DOHH2 (cell line): ENCODE measurements around the gene DPP10.

ENCODE experiments used
- EZH2phosphoT487 ChIP-seq: fragments of 200-600 bp; sonication (generic); IDR thresholded peaks from 2 replicates; pipeline ENCODE4 v1.6.1; 2017; ENCODE audit warnings: borderline replicate concordance, mild to moderate bottlenecking, antibody characterized with exemption, low read length, moderate library complexity, mixed read lengths
- TF ChIP-seq, protein P1 (sequence below): fragments of 200-600 bp; sonication (generic); IDR thresholded peaks from one replicate; pipeline ENCODE4 v1.5.1; 2014; ENCODE audit warnings: antibody characterized with exemption, mild to moderate bottlenecking, low read depth, low read length; ENCODE audit not compliant: poor library complexity, severe bottlenecking

DNA sequence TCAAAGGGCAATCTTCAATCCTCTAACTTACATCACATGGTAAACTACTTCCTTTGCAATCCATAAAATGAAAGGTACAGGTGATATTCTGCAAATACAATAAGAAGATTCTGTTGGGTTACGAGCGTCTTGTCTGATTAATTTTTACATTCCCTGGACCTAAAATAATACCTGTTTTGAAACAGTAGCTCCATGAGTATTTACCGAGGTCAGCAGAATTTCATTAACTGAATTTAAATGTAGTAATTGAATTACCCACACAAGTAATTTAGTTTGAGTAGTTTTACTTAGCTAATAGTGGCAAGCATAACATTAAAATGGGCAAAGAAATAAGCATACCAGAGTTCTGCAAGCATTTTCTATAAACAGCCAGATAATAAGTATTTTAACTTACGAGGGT, 652.0 kb downstream of the DPP10 start:
- TF ChIP-seq, protein P1, sequence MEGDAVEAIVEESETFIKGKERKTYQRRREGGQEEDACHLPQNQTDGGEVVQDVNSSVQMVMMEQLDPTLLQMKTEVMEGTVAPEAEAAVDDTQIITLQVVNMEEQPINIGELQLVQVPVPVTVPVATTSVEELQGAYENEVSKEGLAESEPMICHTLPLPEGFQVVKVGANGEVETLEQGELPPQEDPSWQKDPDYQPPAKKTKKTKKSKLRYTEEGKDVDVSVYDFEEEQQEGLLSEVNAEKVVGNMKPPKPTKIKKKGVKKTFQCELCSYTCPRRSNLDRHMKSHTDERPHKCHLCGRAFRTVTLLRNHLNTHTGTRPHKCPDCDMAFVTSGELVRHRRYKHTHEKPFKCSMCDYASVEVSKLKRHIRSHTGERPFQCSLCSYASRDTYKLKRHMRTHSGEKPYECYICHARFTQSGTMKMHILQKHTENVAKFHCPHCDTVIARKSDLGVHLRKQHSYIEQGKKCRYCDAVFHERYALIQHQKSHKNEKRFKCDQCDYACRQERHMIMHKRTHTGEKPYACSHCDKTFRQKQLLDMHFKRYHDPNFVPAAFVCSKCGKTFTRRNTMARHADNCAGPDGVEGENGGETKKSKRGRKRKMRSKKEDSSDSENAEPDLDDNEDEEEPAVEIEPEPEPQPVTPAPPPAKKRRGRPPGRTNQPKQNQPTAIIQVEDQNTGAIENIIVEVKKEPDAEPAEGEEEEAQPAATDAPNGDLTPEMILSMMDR, result no peak
- no peak for TF ChIP-seq EZH2phosphoT487
